HepG2 (cell line): Measurements from ENCODE around the gene CPLANE2. TPM values are rescaled to one million over a fixed set of nuclear protein-coding genes. Genes with fewer than 3 reads are reported as not detected.

Source experiments
- ARNT2 ChIP-seq: sonication (generic); formaldehyde crosslinking; IDR thresholded peaks from 2 replicates; pipeline ENCODE4 v1.8.0; 2022; ENCODE audit warnings: mild to moderate bottlenecking, low read depth, missing genetic modification reagents, moderate library complexity
- MXD3 ChIP-seq: IDR thresholded peaks from 2 replicates; pipeline ENCODE4 v1.6.1; 2016; ENCODE audit warnings: mild to moderate bottlenecking, missing biosample characterization, missing genetic modification reagents
- NRL ChIP-seq: sonication (generic); formaldehyde crosslinking; IDR thresholded peaks from 2 replicates; pipeline ENCODE4 v1.5.0; 2020; ENCODE audit warnings: missing genetic modification reagents, mild to moderate bottlenecking, moderate library complexity, borderline replicate concordance
- RBM39 ChIP-seq: fragments of 200-400 bp; formaldehyde crosslinking; IDR thresholded peaks from one replicate; pipeline ENCODE4 v1.6.1; 2018; ENCODE audit warnings: antibody characterized with exemption, mild to moderate bottlenecking, low read depth, low read length; ENCODE audit not compliant: poor library complexity, severe bottlenecking
- REPIN1 ChIP-seq: sonication (generic); formaldehyde crosslinking; IDR thresholded peaks from 2 replicates; pipeline ENCODE4 v1.8.0; 2022; ENCODE audit warnings: missing genetic modification reagents, low read depth, mild to moderate bottlenecking, borderline replicate concordance
- TMF1 ChIP-seq: sonication (generic); formaldehyde crosslinking; IDR thresholded peaks from 2 replicates; pipeline ENCODE4 v1.8.1; 2022; ENCODE audit warnings: low read depth, missing genetic modification reagents
- TOE1 ChIP-seq: sonication (generic); formaldehyde crosslinking; IDR thresholded peaks from 2 replicates; pipeline ENCODE4 v1.4.0; 2020; ENCODE audit warnings: mild to moderate bottlenecking, missing genetic modification reagents
- ZBTB2 ChIP-seq: sonication (generic); formaldehyde crosslinking; IDR thresholded peaks from 2 replicates; pipeline ENCODE4 v1.8.0; 2022; ENCODE audit warnings: low read depth, missing genetic modification reagents
- ZBTB25 ChIP-seq: IDR thresholded peaks from 2 replicates; pipeline ENCODE4 v1.6.1; 2018; ENCODE audit warnings: missing genetic modification reagents
- ZHX1 ChIP-seq: sonication (generic); formaldehyde crosslinking; IDR thresholded peaks from 2 replicates; pipeline ENCODE4 v1.8.1; 2022; ENCODE audit warnings: low read depth, mild to moderate bottlenecking, missing genetic modification reagents
- ZNF530 ChIP-seq: sonication (generic); formaldehyde crosslinking; IDR thresholded peaks from 2 replicates; pipeline ENCODE4 v1.5.0; 2020; ENCODE audit warnings: low read depth, mild to moderate bottlenecking, missing genetic modification reagents
- ZNF547 ChIP-seq: sonication (generic); formaldehyde crosslinking; IDR thresholded peaks from 2 replicates; pipeline ENCODE4 v1.5.1; 2020; ENCODE audit warnings: mild to moderate bottlenecking, missing genetic modification reagents
- ZNF883 ChIP-seq: sonication (generic); formaldehyde crosslinking; IDR thresholded peaks from 2 replicates; pipeline ENCODE4 v1.5.1; 2020; ENCODE audit warnings: mild to moderate bottlenecking, missing genetic modification reagents; ENCODE audit errors: not compliant biosample characterization
- ZSCAN31 ChIP-seq: sonication (generic); formaldehyde crosslinking; IDR thresholded peaks from 2 replicates; pipeline ENCODE4 v1.5.0; 2020; ENCODE audit warnings: low read depth, mild to moderate bottlenecking, missing genetic modification reagents
- polyA plus RNA-seq, 8 experiments: library from polyadenylated mRNA; depleted of rRNA in 3 of 8; stranded (reverse) in 7 of 8; unstranded in 1 of 8; fragments of >200 nt; fragmentation: Illumina TruSeq in 4 of 8; extraction: Trizol in 4 of 8; gene quantifications; 2 replicates each; pipeline versions ENCODE4 v1.2.1 to v1.2.3, GENCODE V29; 2011 to 2016; ENCODE audit warnings: low read depth in 4 of 8, missing spikeins in 1 of 8, mixed read lengths in 1 of 8; ENCODE audit not compliant: insufficient read depth in 1 of 8
- total RNA-seq, 5 experiments: library from RNA; depleted of rRNA; stranded (reverse); fragments of >200 nt; fragmentation: Illumina TruSeq; extraction: Trizol; gene quantifications; 2 replicates each; pipeline ENCODE4 v1.2.3, GENCODE V29; 2016; ENCODE audit warnings: low read depth in 1 of 5
- TF ChIP-seq, protein P1 (sequence below): sonication (generic); formaldehyde crosslinking; IDR thresholded peaks from 2 replicates; pipeline ENCODE4 v1.8.1; 2023; ENCODE audit warnings: mild to moderate bottlenecking, missing genetic modification reagents
- TF ChIP-seq, protein P2 (sequence below): sonication (generic); formaldehyde crosslinking; IDR thresholded peaks from 2 replicates; pipeline ENCODE4 v1.5.0; 2020; ENCODE audit warnings: missing genetic modification reagents, mild to moderate bottlenecking, borderline replicate concordance

CPLANE2 gene
- total and polyA plus RNA-seq, 2 of the 13 experiments (the other 11 are each of a cell fraction or from before 2014, with no cell fraction given), result 0.29 to 1.6 TPM

DNA sequence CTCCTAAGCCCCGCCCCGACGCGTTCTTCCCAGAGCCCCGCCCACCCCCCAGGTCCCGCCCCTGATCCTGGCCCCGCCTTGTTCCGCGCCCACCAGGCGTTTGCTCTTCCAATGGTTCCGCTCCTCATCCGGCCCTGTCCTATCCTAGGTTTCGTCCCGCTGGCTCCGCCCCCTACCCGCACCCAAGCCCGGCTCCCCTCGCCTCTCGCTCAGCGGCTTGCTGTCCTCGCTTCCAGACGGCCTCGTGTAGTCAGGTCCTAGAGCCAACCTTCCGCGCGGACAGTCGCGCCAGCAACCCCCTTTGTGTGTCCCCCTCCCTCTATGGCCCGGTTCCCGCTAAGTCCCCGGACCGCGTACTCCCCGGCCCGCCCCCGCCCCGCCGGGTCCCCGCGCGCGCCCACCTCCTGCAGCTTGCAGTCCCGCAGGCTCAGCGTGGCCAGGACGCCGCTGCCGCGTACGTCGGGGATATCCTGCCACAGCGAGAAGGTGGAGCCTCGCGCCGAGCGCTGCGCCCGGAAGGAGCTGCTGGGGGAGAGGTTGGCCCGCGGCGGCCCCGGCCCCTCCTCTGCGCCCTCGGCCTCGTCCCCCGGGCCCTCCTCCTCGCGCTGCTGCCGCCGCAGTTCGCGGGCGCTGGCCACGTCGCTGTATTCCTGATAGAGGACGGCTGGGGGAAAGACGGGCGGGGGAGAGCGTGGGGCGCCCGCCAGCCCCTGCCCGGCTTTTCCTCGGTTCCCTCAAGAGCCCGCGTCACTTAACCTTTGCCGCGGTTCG, 30.3 kb downstream of the CPLANE2 start (continued):
- TF ChIP-seq, protein P1, sequence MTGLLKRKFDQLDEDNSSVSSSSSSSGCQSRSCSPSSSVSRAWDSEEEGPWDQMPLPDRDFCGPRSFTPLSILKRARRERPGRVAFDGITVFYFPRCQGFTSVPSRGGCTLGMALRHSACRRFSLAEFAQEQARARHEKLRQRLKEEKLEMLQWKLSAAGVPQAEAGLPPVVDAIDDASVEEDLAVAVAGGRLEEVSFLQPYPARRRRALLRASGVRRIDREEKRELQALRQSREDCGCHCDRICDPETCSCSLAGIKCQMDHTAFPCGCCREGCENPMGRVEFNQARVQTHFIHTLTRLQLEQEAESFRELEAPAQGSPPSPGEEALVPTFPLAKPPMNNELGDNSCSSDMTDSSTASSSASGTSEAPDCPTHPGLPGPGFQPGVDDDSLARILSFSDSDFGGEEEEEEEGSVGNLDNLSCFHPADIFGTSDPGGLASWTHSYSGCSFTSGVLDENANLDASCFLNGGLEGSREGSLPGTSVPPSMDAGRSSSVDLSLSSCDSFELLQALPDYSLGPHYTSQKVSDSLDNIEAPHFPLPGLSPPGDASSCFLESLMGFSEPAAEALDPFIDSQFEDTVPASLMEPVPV (CRISPR knock-in tag), result peak; percentile 26; the same call in 1 of the 2 replicates
- TF ChIP-seq TOE1 (CRISPR knock-in tag) (no peak), ZSCAN31 (peak; percentile 70; the same call in 1 of the 2 replicates), ZNF530 (CRISPR knock-in tag) (0 out of 2 replicates have a peak, but pooled peaks have one; percentile 40), NRL (CRISPR knock-in tag) (peak; percentile 77; the same call in 1 of the 2 replicates), RBM39 (peak; percentile 58), ARNT2 (peak; percentile 60; the same call in 1 of the 2 replicates), ZHX1 (CRISPR knock-in tag) (0 out of 2 replicates have a peak, but pooled peaks have one; percentile 50), ZBTB25 (CRISPR knock-in tag) (peak; percentile 47; the same call in 1 of the 2 replicates), ZNF883 (CRISPR knock-in tag) (peak; percentile 67), TMF1 (CRISPR knock-in tag) (0 out of 2 replicates have a peak, but pooled peaks have one; percentile 29), ZBTB2 (CRISPR knock-in tag) (peak; percentile 51; the same call in 1 of the 2 replicates), MXD3 (peak; percentile 25; the same call in 1 of the 2 replicates), ZNF547 (CRISPR knock-in tag) (peak; percentile 48; the same call in 1 of the 2 replicates), REPIN1 (peak; percentile 22; the same call in 1 of the 2 replicates)
- TF ChIP-seq, protein P2, sequence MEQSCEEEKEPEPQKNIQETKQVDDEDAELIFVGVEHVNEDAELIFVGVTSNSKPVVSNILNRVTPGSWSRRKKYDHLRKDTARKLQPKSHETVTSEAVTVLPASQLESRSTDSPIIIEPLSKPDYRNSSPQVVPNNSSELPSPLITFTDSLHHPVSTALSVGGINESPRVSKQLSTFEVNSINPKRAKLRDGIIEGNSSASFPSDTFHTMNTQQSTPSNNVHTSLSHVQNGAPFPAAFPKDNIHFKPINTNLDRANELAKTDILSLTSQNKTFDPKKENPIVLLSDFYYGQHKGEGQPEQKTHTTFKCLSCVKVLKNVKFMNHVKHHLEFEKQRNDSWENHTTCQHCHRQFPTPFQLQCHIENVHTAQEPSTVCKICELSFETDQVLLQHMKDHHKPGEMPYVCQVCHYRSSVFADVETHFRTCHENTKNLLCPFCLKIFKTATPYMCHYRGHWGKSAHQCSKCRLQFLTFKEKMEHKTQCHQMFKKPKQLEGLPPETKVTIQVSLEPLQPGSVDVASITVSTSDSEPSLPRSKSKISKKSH, result peak; percentile 89
